ENCODE data around the gene H2AZ2.
"Not testable (repeated sequence)": the region's sequence is repeated elsewhere in the genome, so short reads cannot be mapped to it uniquely, and the experiment has no call there.

The H2AZ2 gene

GRCh38 chr7:44793919-44794318 is 54.0 kb downstream of the H2AZ2 start:
- Mint-ChIP-seq H3K27ac (no peak overlapping the region), H3K9me3 (no peaks in the 10 kb centered on the region)

DNA sequence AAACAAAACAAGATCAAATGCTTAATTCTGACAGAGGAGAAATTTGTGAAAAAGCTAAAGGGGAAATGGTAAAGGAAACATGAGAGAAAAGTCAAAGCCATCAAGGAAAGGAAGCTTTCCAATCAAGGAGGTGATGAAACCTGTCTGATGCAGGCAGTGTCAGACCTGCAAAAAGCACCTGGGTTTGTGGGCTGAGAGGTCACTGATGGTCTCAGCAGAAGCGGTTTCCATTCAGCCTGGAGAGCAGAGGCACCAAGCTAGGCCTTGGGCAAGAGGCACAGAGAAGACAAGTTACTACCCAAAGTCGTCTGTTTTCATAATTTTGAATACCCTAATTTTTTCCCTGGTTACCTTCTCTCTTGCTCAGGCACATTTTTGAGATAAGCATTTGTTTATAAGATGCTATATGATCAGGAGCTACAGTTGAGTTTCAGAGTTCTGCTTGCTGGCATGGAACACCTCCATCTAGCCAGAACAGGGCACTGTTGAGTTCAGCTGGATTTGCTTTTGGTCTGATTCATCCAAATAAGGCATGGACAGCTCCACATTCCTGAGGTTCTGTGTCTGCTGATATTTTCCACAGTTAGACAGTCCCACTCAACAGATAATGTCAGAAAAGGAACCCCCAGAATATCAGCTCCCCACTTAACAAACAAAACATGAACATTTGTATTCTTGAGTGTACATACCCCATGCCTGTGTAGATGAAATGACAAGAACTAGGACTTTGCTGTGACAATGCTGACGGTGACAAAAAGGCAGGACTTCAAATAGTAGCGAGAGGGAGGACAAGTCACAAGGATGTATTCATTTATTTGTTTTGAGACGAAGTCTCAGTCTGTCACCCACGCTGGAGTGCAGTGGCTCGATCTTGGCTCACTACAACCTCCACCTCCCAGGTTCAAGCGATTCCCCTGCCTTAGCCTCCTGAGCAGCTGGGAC is 56.3 kb downstream of the H2AZ2 start:
- Mint-ChIP-seq H3K27ac (no peak overlapping the region), H3K27me3 (ENCODE audit: low read depth) (no peaks in the 10 kb centered on the region), H3K4me1 (ENCODE audit: low read depth) (peaks cover 6% of the 10 kb centered on the region), H3K36me3 (ENCODE audit: low read depth) (no peaks in the 10 kb centered on the region), H3K9me3 (no peaks in the 10 kb centered on the region), H3K4me3 (no peak overlapping the region)

More at GRCh38 chr7:44793919-44794318, 54.0 kb downstream of the H2AZ2 start:
- Mint-ChIP-seq H3K4me1 (ENCODE audit: low read depth) (peaks cover 12% of the 10 kb centered on the region), H3K4me3 (no peak overlapping the region), H3K27me3 (ENCODE audit: low read depth) (no peaks in the 10 kb centered on the region), H3K36me3 (ENCODE audit: low read depth) (peaks cover 17% of the 10 kb centered on the region)

DNA sequence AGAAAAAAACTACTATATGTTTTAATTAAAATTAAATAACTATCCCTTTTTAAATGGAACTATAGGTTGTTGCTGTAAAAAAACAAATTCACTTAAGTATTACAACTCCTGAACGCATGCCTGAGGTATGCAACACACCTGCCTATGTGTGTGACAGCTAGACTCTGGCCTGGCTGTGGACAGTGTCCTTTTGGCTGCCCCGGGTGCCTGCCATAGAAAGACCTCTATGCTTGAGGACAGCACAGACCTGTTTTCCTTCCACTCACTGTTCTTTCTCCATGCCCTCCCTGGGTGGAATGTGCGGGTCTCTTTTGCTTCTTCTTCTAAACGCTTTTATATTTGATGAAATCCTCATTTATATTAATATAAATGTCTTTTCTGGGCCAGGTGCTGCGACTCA is 57.9 kb downstream of the H2AZ2 start:
- Mint-ChIP-seq H3K27ac (no peak overlapping the region), H3K9me3 (no peaks in the 10 kb centered on the region), H3K4me1 (ENCODE audit: low read depth) (peaks cover 6% of the 10 kb centered on the region), H3K36me3 (ENCODE audit: low read depth) (no peaks in the 10 kb centered on the region), H3K4me3 (no peak overlapping the region), H3K27me3 (ENCODE audit: low read depth) (no peaks in the 10 kb centered on the region)

- peaks cover 9% of the 10 kb centered on the region for H3K9me3 Mint-ChIP-seq
- H3K4me3 Mint-ChIP-seq, result no peak overlapping the region
- H3K36me3 Mint-ChIP-seq (ENCODE audit: low read depth), result peaks cover 4% of the 10 kb centered on the region
- H3K27me3 Mint-ChIP-seq (ENCODE audit: low read depth), result no peaks in the 10 kb centered on the region
- H3K4me1 Mint-ChIP-seq (ENCODE audit: low read depth), result peaks cover 9% of the 10 kb centered on the region
- no peak overlapping the region for H3K27ac Mint-ChIP-seq
These were observed 60.1 kb downstream of the H2AZ2 start for GRCh38 chr7:44787762-44788161.

DNA sequence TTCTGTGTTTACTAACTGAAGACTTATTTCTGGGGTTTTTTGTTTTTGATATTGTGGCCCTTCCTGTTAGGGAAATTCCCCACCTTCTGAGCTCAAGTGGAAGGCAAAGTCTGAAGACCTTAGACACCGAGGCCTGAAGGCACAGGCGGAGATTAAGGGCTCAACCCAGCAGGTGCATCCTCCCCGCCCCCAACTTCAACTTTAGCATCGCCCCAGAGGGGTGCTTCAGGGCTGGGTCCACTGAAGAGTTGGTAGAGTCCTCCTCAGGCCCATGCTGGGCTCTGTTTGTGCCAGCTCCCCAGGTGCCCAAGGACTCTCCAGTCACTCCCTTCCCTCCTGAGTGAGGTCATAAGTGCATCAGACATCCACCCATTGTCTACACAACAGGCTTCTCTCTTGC is 60.8 kb downstream of the H2AZ2 start:
- Mint-ChIP-seq H3K9me3 (peaks cover 16% of the 10 kb centered on the region), H3K4me1 (ENCODE audit: low read depth) (peaks cover 9% of the 10 kb centered on the region), H3K36me3 (ENCODE audit: low read depth) (peaks cover 4% of the 10 kb centered on the region), H3K27ac (no peak overlapping the region), H3K4me3 (no peak overlapping the region), H3K27me3 (ENCODE audit: low read depth) (no peaks in the 10 kb centered on the region)

DNA sequence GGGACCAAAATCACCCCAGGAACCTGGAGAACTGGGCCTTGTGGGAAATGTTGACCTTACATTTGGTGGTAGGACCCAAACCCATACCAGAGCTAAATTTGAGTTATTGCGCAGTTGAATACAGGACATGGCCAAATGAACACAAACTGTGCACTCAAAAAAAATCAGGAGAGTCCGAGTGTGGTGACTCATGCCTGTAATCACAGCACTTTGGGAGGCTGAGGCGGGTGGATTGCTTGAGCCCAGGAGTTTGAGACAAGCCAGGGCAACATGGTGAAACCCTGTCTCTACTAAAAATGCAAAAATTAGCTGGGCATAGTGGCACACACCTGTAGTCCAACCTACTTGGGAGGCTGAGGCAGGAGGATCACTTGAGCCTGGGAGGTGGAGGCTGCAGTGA is 62.7 kb downstream of the H2AZ2 start:
- H3K4me3 Mint-ChIP-seq; H3K4me1 Mint-ChIP-seq (ENCODE audit: low read depth); H3K36me3 Mint-ChIP-seq (ENCODE audit: low read depth); H3K27ac Mint-ChIP-seq; H3K27me3 Mint-ChIP-seq (ENCODE audit: low read depth): not testable (repeated sequence)
- peaks cover 16% of the 10 kb centered on the region for H3K9me3 Mint-ChIP-seq

- H3K4me1 Mint-ChIP-seq (ENCODE audit: low read depth), result peaks cover 9% of the 10 kb centered on the region
- no peaks in the 10 kb centered on the region for H3K27me3 Mint-ChIP-seq (ENCODE audit: low read depth)
These were observed 63.5 kb downstream of the H2AZ2 start for GRCh38 chr7:44784364-44784763.

GRCh38 chr7:44783407-44783806 is 64.5 kb downstream of the H2AZ2 start:
- H3K27ac Mint-ChIP-seq, result no peak overlapping the region
- peaks cover 4% of the 10 kb centered on the region for H3K36me3 Mint-ChIP-seq (ENCODE audit: low read depth)
- H3K27me3 Mint-ChIP-seq (ENCODE audit: low read depth), result no peaks in the 10 kb centered on the region
- H3K4me3 Mint-ChIP-seq, result no peak overlapping the region
- peaks cover 16% of the 10 kb centered on the region for H3K9me3 Mint-ChIP-seq
- H3K4me1 Mint-ChIP-seq (ENCODE audit: low read depth), result peaks cover 9% of the 10 kb centered on the region

More at GRCh38 chr7:44784364-44784763, 63.5 kb downstream of the H2AZ2 start:
- Mint-ChIP-seq H3K4me3 (no peak overlapping the region), H3K27ac (no peak overlapping the region), H3K36me3 (ENCODE audit: low read depth) (peaks cover 4% of the 10 kb centered on the region), H3K9me3 (peaks cover 16% of the 10 kb centered on the region)

DNA sequence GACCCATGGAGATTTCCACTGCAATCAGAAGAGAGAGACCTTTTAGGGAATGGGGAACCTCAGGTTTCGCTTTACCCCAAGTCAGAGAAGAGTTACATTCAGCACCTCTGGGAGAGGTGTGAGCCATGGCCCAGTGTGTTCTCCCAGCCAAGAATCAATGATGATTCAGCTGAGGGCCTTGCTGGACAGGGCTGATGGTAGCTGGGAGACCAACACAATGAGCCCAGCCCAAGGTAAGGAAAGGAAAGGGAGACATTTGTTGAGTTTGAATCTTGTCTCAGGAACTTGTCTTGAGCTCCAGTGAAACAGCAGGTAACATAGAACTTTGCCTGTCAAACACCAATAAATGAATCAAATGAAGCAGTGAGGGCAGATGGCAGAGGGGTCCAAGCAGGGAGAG is 65.4 kb downstream of the H2AZ2 start:
- Mint-ChIP-seq H3K27me3 (ENCODE audit: low read depth) (no peaks in the 10 kb centered on the region), H3K9me3 (peaks cover 16% of the 10 kb centered on the region), H3K4me3 (no peak overlapping the region), H3K4me1 (ENCODE audit: low read depth) (peaks cover 7% of the 10 kb centered on the region), H3K36me3 (ENCODE audit: low read depth) (peaks cover 4% of the 10 kb centered on the region), H3K27ac (no peak overlapping the region)
